DMS79 (cell line): ENCODE measurements around the gene DST.

ENCODE experiments used
- DNase-seq: peaks from one replicate; lab custom pipeline; 2025; lab: John Stamatoyannopoulos, UW

Gene DST

DNA sequence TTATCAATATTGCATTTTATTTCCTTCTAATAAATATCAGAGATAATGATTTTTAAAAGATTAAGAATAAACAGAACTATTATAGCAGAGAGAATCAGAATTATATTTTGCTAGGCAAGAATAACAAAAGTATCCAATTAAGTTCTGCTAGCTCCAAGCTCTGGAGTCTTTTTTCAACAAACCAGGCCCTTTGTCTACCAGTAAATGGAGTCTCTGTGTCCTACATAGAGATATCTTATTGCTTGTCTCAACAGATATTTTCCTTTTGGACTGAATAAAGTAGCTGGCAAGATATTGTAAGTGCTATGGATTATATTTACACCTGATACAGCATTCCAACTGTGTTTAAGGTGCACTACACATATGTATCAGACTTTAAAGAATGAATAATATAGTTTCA, 107.1 kb downstream of the DST start:
- DNase-seq = no peak

GRCh38 chr6:56534680-56535419, 107.8 kb downstream of the DST start:
- no peak for DNase-seq

DNA sequence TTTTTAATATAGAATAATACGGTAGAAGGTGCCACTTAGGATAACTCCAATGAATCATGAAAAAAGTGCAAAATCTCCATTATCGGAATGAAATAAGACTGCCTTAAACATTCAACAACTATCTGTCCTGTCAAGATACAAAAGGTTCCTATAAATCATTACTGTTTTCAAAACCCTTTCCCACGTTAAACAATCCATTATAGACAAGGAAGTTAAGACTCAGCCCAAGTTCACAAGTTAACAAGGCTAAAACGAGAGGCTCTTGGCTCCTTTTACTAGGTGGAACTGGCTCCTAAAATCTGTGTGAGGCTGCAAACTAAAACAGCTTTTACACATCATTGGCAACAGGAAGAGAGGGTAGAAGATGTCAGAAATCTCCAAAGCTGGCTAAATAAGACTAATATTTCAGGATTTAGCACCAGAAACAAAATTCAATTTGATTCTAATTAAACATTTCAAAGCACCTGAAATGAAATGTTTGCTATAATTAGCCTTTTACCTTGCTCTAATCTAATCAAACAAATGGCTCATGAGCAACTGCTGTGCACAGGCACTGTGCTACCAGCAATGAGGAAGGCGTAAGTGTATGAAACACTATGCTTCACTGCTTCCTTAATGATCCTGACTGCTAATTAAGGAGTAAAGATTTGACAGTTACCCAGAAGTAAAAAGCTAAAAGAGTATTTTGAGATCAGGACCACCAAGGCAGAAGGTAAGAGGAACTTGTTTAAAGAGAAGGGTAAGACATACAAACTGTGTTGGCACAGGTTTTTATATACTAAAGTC, 109.7 kb downstream of the DST start:
- DNase-seq = no peak

GRCh38 chr6:56531839-56532595, 110.7 kb downstream of the DST start:
- DNase-seq = no peak

GRCh38 chr6:56529594-56530191, 113.0 kb downstream of the DST start:
- no peak for DNase-seq

DNA sequence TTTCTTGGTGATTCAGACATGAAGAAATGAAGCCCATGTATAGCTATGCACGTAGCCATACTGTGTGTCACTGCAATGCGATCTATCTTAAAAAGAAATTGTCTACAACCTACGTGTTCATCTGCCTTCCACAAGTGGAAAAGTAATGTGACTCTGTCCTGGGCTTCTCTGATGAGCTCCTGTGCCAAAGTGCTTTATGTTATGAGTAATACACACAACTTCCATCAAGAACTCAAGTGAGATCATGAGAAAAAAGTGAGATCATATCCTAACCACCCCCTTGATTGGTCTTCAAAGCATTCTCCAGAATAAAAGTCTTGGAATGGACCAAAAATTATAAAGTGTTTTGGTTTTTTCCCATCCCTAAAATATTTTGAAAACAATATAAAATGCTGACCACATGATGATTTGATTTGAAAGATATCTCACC, 114.3 kb downstream of the DST start:
- DNase-seq = no peak

DNA sequence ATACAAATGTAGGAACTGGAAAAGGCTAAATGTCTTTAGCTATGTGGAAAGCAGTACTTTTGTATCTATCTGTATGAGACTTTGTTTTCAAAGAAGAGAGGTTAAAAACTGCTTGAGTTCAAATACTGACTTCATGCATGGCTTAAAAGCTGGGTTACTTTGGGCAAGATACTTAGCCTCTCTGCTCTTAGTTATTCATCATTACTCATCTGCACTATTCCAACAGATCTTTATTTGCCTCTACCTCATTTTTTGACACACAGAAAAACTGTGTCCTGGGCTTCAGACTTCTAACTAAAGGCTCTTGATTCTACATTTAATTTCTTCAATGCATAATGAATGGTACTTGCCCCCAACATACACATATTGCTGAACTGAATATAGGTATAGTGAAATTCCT, 114.8 kb downstream of the DST start:
- no peak for DNase-seq

GRCh38 chr6:56526860-56527544, 115.7 kb downstream of the DST start:
- DNase-seq = no peak

- no peak for DNase-seq
These were observed 116.5 kb downstream of the DST start for GRCh38 chr6:56525974-56526789.

DNA sequence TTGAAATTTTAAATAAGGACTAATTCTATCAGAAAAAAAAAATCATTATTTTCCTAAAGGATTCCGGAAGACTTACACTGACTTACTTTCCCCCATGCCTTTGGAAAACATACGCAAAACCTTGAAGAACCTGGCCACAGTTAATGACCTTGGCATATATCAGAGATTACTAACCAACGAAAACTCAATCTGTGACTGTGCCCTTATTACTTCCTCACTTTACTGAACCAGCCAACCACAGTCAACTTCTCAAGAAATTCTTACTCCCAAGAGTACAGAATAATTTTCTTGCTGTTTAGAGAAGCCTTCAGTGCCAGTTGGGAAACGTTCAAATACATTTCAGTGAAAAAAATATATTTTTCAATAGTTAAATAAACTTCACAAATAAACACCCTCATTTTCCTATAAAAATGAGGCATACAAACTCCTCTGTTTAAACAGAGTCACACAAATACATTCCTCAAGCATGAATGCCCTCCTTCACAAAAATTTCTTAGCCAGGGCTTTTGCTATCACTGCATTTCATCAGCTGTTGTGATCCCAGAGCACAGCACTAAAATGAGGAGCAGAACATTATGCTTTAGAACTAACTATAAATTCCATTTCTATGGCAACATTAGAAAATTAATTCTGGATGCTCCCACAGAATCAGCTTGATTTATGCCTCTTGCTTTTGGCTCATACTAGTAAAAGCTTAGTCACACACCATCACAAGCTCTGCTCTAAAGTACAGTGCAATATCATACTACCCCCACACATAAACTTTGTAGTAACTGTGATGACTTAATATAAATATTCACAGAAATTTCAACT, 117.6 kb downstream of the DST start:
- no peak for DNase-seq

DNA sequence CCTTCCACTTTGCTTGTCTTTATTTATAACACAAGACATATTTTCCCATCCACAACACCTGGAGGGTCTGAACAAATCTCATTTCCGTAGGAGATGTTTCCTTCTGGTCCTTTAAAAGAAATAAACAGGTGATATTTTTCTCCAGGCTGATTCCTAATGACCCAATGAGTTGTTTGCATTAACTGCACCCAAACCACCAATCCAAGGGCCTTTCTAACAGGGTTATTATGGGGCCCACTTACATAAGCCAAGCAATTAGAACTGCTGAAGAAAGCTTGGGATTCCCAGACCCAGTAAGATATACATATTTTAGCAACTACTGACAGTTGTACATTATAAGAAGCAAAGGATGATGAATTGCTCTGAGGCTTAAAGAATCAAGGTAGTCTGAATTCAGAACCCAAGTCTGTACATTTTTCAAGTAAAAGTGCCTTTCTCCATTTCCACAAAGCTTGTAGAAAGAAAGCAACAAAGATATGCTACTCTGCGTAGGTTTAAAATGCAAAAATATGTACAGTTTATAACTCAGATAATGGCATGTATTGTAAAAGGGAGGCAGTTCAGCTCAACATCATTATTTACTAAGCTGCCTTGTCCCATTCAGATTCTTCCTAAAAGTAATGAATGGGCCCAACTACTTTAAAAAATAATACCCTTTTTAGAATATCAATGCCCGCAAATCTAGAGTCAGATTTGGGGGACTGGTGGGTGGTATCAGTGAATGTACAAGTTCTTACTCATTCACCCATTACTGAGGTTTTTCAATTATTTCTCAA, 120.0 kb downstream of the DST start:
- no peak for DNase-seq

GRCh38 chr6:56521976-56522375, 120.7 kb downstream of the DST start:
- no peak for DNase-seq

DNA sequence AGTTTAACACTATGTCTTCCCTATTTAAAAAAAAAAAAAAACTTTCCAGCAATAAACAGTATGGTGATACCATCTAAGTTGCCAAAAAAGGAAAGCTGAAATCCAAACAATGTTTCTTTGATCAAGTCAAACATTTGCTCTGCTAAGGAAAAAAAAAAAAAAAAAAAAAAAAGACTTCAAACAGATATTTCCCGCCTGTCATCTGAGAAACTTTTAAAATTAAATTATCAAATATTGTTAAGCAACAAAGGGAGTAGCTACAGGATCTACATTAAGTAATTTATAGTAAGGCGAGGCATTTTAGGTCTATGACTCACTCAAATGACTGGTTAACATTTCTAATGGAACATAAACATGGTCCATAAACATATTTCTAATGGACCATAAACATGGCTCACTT, 121.2 kb downstream of the DST start:
- no peak for DNase-seq

- no peak for DNase-seq
These were observed 122.5 kb downstream of the DST start for GRCh38 chr6:56520218-56520617.

GRCh38 chr6:56518995-56519767, 123.5 kb downstream of the DST start:
- no peak for DNase-seq

- DNase-seq = no peak
These were observed 125.4 kb downstream of the DST start for GRCh38 chr6:56517155-56517745.

DNA sequence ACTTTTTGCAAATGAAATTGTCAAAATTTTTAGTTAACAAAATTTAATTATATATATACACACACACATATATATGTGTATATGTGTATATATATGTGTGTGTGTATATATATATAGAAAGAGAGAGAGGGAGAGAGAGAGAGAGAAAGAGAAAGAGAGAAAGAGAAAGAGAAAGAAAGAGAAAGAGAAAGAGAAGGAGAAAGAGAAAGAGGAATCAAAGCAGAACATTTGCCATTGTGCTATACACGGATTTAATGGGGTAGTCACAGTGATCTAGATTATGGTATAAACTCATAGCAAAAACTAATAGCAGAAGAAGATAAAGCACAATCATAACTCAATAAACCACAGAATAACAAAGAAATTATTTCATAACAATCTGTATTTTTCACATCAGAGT, 126.7 kb downstream of the DST start:
- no peak for DNase-seq
